Heart left ventricle (tissue), 16 donors: ENCODE measurements around the gene TGFB3. TPM values are rescaled to one million over a fixed set of nuclear protein-coding genes. Genes with fewer than 3 reads are reported as not detected.

Source experiments
- ATAC-seq, 4 donors: fragments of 200-7000 bp; cut with Tn5 transposase; one replicate each; pipeline ENCODE4 v1.9.1; 2020 to 2022; ENCODE audit warnings: moderate library complexity in 4 of 4, mild to moderate bottlenecking in 3 of 4, moderate number of reproducible peaks in 1 of 4
- DNase-seq, 5 donors: peaks; one replicate each; pipeline ENCODE4 v3.0.0-alpha.2; 2020
- H3K27ac ChIP-seq, 12 donors: fragments of 200-600 bp; sonication (generic) in 4 of 12; one replicate each; pipeline versions ENCODE4 v1.5.0 to v1.8.0; 2016 to 2022; ENCODE audit warnings: mild to moderate bottlenecking in 2 of 12
- H3K27me3 ChIP-seq, 9 donors: fragments of 200-600 bp; sonication (generic) in 2 of 9; one replicate each; pipeline versions ENCODE4 v1.5.1 to v1.8.0; 2016 to 2022; ENCODE audit warnings: mild to moderate bottlenecking in 3 of 9
- H3K36me3 ChIP-seq, 9 donors: fragments of 200-600 bp; sonication (generic) in 2 of 9; one replicate each; pipeline versions ENCODE4 v1.5.0 to v1.8.0; 2018 to 2022; ENCODE audit warnings: mild to moderate bottlenecking in 2 of 9
- H3K4me1 ChIP-seq, 12 donors: fragments of 200-600 bp; sonication (generic) in 4 of 12; one replicate each; pipeline versions ENCODE4 v1.5.0 to v1.8.0; 2016 to 2022; ENCODE audit warnings: mild to moderate bottlenecking in 3 of 12
- H3K4me3 ChIP-seq, 12 donors: fragments of 200-600 bp; sonication (generic) in 4 of 12; one replicate each; pipeline versions ENCODE4 v1.5.0 to v1.8.0; 2017 to 2022; ENCODE audit warnings: mild to moderate bottlenecking in 9 of 12, moderate library complexity in 4 of 12
- H3K9me3 ChIP-seq, 12 donors: fragments of 200-600 bp; sonication (generic) in 4 of 12; one replicate each; pipeline versions ENCODE4 v1.5.0 to v1.8.0; 2016 to 2022; ENCODE audit warnings: mild to moderate bottlenecking in 1 of 12
- POLR2A ChIP-seq, 2 donors: fragments of 450-650 bp; IDR thresholded peaks; one replicate each; pipeline ENCODE4 v1.6.1; 2017; ENCODE audit warnings: antibody characterized with exemption in 2 of 2, mild to moderate bottlenecking in 2 of 2, moderate library complexity in 2 of 2
- WGBS, 4 donors: extraction: QIAGEN DNeasy Blood & Tissue Kit in 2 of 4; methylation state at CpG; one replicate each; pipeline versions ENCODE4 v1.1.5 to v1.1.7; 2013 to 2018; 5-methylcytosine and 5-hydroxymethylcytosine counted together
- intact Hi-C, 10 donors: fragments of 100-400 bp; cut with DNase I; formaldehyde crosslinking; loops; one replicate each; pipeline versions ENCODE4 v1.11.1 to v1.14.2; 2022
- polyA plus RNA-seq, 2 donors: library from polyadenylated mRNA; stranded (reverse); fragments of 200-250 nt; gene quantifications; one replicate each; pipeline ENCODE4 v1.2.3, GENCODE V29; 2013
- total RNA-seq, 9 donors: library from RNA; depleted of rRNA in 2 of 9; stranded (reverse); fragments of >200 nt in 2 of 9; fragmentation: NEBNext Ultra II Directional in 3 of 9; extraction: Animal tissue kit (Norgen Biotek cat#: 25700) in 3 of 9; gene quantifications; one replicate each; pipeline versions ENCODE4 v1.1.0 to v1.2.4, GENCODE V29; 2016 to 2023
- TF ChIP-seq, protein P1 (sequence below), 12 donors: fragments of 200-600 bp; sonication (generic) in 4 of 12; IDR thresholded peaks; one replicate each; pipeline versions ENCODE4 v1.5.0 to v1.8.0; 2018 to 2022; ENCODE audit warnings: antibody characterized with exemption in 12 of 12, mild to moderate bottlenecking in 5 of 12
- donor health status: ischemic (EF 13 %, LVEDD 7.1; RV severe dilation, severe dysfunction).
- donor health status: healthy with polysubstance abuse.
- donor health status: DM: no; HTN: yes; CAD: no.
- donor health status: DM: no; HTN: no; CAD: no.
- donor health status: ischemic (EF 25% LVEDD 6.9; RV normal size, moderate dysfunction).
- donor health status: ischemic (EF 25% LVEDD 5.7; RV mildly dilated, moderate dysfunction).
- donor health status: healthy.
- donor health status: DM: yes; HTN: yes; CAD: no.
- donor health status: ischemic (EF 35%, LVEDD 5.7; RV mildly dilated, moderate dysfunction).
- donor health status: nonischemic (EF 11% LVEDD 7.7; RV severe dilation, severe dysfunction).
- donor health status: DM: yes; HTN: yes; CAD: no.
- donor health status: PGD.
- donor health status: ischemic (EF 29% LVEDD 5.4; RV normal size, mild dysfunction).
- donor health status: nonischemic (EF 23%, LVEDD 6.1; RV moderate dilation, normal function).

TGFB3 gene
- total and polyA plus RNA-seq, 11 donors, result 7.9 to 44.0 (median 27.5) TPM

DNA sequence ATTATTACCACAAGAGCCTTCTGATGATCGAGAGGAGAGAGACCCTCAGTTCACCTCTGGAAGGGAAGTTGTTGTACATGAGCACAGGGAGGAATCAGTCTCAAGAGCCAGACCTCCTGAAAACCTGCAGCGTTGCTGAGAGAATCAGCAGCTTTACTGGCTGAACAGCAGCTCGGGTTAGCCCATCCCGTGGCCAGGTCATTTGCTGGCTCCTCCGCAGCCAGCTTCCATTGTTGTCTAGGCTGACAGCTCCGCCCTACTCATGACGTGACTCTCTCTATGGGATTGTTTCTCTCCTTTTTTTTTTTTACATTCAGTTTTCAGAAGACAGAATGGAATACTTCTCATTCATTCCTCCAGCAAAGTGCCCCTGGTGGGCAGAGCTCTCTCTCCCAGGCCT is 69.9 kb downstream of the TGFB3 start:
- no peak overlapping the region for H3K27ac ChIP-seq
- no peaks in the 10 kb centered on the region for H3K9me3 ChIP-seq
- DNase-seq (no peak), ATAC-seq (peak in 1 of 4 donors; percentile 41)
- H3K4me3 ChIP-seq, result no peak overlapping the region
- intact Hi-C loops, result no loop called here
- 50 to 61% (median 59%) methylated on average over 7 of the region's 7 CpGs for WGBS, 4 donors
- no peaks in the 10 kb centered on the region for H3K27me3 ChIP-seq
- TF ChIP-seq, protein P1, sequence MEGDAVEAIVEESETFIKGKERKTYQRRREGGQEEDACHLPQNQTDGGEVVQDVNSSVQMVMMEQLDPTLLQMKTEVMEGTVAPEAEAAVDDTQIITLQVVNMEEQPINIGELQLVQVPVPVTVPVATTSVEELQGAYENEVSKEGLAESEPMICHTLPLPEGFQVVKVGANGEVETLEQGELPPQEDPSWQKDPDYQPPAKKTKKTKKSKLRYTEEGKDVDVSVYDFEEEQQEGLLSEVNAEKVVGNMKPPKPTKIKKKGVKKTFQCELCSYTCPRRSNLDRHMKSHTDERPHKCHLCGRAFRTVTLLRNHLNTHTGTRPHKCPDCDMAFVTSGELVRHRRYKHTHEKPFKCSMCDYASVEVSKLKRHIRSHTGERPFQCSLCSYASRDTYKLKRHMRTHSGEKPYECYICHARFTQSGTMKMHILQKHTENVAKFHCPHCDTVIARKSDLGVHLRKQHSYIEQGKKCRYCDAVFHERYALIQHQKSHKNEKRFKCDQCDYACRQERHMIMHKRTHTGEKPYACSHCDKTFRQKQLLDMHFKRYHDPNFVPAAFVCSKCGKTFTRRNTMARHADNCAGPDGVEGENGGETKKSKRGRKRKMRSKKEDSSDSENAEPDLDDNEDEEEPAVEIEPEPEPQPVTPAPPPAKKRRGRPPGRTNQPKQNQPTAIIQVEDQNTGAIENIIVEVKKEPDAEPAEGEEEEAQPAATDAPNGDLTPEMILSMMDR (IDR thresholded peaks at IDR 0.05), result no peak
- no peak for TF ChIP-seq POLR2A (IDR thresholded peaks at IDR 0.05)
- H3K36me3 ChIP-seq, result peaks cover 0 to 8% (median 0%) of the 10 kb centered on the region in 9 donors
- H3K4me1 ChIP-seq, result peaks cover 0 to 10% (median 0%) of the 10 kb centered on the region in 12 donors

DNA sequence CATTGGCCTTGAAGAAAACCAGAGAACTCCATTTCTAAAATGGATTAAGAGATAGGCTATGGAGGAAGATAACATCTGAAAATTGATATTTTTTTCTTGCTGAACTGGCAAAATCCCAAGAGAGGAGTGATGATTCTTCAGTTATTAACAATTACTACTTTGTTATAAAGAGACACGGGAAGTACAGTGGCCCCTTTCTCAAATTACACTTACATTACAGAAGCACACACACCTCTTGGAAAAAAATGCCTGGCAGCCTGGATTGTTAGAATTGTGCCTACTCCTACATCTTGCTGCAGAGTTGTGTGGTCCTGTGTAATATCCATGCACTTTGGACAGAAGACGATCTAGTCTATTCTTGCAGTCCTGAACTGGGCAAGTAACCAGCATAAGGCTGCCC is 71.7 kb downstream of the TGFB3 start:
- peaks cover 0 to 23% (median 7%) of the 10 kb centered on the region in 12 donors for H3K4me1 ChIP-seq
- intact Hi-C loops, result no loop called here
- H3K4me3 ChIP-seq, result no peak overlapping the region
- WGBS, 4 donors, result 79 to 88% (median 87%) methylated on average over 2 of the region's 2 CpGs
- TF ChIP-seq, protein P1 (IDR thresholded peaks at IDR 0.05), result no peak
- no peak for TF ChIP-seq POLR2A (IDR thresholded peaks at IDR 0.05)
- no peak overlapping the region for H3K27ac ChIP-seq
- H3K9me3 ChIP-seq, result no peaks in the 10 kb centered on the region
- H3K27me3 ChIP-seq, result no peaks in the 10 kb centered on the region
- H3K36me3 ChIP-seq, result peaks cover 0 to 8% (median 0%) of the 10 kb centered on the region in 9 donors
- no peak for ATAC-seq
- DNase-seq, result no peak

DNA sequence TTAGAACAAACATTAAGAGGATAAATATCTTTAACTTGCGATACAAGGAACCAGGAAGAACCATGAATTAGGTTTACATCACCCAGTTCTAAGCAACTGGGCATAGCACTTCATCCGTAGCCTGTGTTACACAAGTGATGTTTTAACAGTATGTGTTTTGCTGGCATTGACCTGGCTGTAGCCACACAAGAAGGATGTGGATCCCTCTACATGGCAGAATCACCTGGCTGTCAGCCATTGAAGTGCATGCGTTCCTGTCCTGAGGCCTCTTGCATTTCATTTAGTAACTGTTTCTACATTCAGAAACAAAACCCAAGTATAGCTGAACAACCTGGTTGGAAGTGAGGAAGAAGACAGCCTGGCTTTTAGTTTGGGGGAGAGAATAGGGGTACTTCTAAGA is 72.2 kb downstream of the TGFB3 start:
- Histone ChIP-seq H3K27ac (no peak overlapping the region), H3K36me3 (peaks cover 0 to 8% (median 0%) of the 10 kb centered on the region in 9 donors), H3K4me3 (no peak overlapping the region), H3K9me3 (no peaks in the 10 kb centered on the region), H3K4me1 (peaks cover 0 to 26% (median 7%) of the 10 kb centered on the region in 12 donors), H3K27me3 (no peaks in the 10 kb centered on the region)
- intact Hi-C loops, result loop anchor here in 9 of 10 donors (2.0 to 10.0 kb wide), 7 partner anchors 68 to 205 kb away; partner anchors contain the start of gene TGFB3 (in 1 of the 9)
- ATAC-seq (no peak), DNase-seq (no peak)
- TF ChIP-seq POLR2A (IDR thresholded peaks at IDR 0.05), result no peak
- 90 to 94% (median 92%) methylated on average over 3 of the region's 3 CpGs for WGBS, 4 donors

Other genes starting within 250 kb of the TGFB3 start
- gene IFT43, start 3.8 kb upstream of the TGFB3 start, total RNA-seq, result 10 to 100 TPM; 22.8 to 39.7 (median 30.8) TPM
- gene IFT43, start 3.8 kb upstream of the TGFB3 start, polyA plus RNA-seq, result 10 to 100 TPM; 29.7 to 54.7 TPM
- 10 to 100 TPM; 21.0 to 32.8 (median 25.1) TPM for gene GPATCH2L, start 169.9 kb upstream of the TGFB3 start, total RNA-seq
- 10 to 100 TPM in 1 of 2 donors, 1 to 10 TPM in 1; 5.7 to 13.9 TPM for gene GPATCH2L, start 169.9 kb upstream of the TGFB3 start, polyA plus RNA-seq